Upper lobe of right lung (tissue), 1 donor: ENCODE data around the gene MCCD1. TPM values are rescaled to one million over a fixed set of nuclear protein-coding genes. Genes with fewer than 3 reads are reported as not detected.

Source experiments
- ATAC-seq: fragments of 200-7000 bp; cut with Tn5 transposase; one replicate; pipeline ENCODE4 v1.9.1; 2020; ENCODE audit warnings: mild to moderate bottlenecking, moderate library complexity
- DNase-seq: peaks from one replicate; pipeline ENCODE4 v3.0.0-alpha.2; 2020
- H3K27ac ChIP-seq: fragments of 200-600 bp; one replicate; pipeline ENCODE4 v1.8.0; 2022
- H3K27me3 ChIP-seq: fragments of 200-600 bp; one replicate; pipeline ENCODE4 v1.8.0; 2022; ENCODE audit warnings: mild to moderate bottlenecking
- H3K36me3 ChIP-seq: fragments of 200-600 bp; one replicate; pipeline ENCODE4 v1.8.0; 2022
- H3K4me1 ChIP-seq: fragments of 200-600 bp; one replicate; pipeline ENCODE4 v1.8.0; 2022
- H3K4me3 ChIP-seq: fragments of 200-600 bp; one replicate; pipeline ENCODE4 v1.8.0; 2022; ENCODE audit warnings: mild to moderate bottlenecking
- H3K9me3 ChIP-seq: fragments of 200-600 bp; one replicate; pipeline ENCODE4 v1.8.0; 2022
- CTCF ChIP-seq: fragments of 200-600 bp; IDR thresholded peaks from one replicate; pipeline ENCODE4 v1.8.0; 2022; ENCODE audit warnings: antibody characterized with exemption
- intact Hi-C: fragments of 100-400 bp; cut with DNase I; formaldehyde crosslinking; loops from one replicate; pipeline ENCODE4 v1.11.0; 2022
- total RNA-seq: library from RNA; stranded (reverse); fragmentation: NEBNext Ultra II Directional; extraction: Animal tissue kit (Norgen Biotek cat#: 25700); gene quantifications from one replicate; pipeline ENCODE4 v1.2.1, GENCODE V29; 2021
- donor health status: DM: no; HTN: yes; CAD: no; lungs with severe emphysema.

The MCCD1 gene
- total RNA-seq, 1 donor from 2014 or later: not detected

GRCh38 chr6:31568537-31568961 is 39.8 kb downstream of the MCCD1 start:
- no peak overlapping the region for H3K27ac ChIP-seq
- ATAC-seq (peak; percentile 86), DNase-seq (no peak)
- H3K4me1 ChIP-seq: peaks cover 4% of the 10 kb centered on the region
- H3K36me3 ChIP-seq: no peaks in the 10 kb centered on the region
- no peak overlapping the region for H3K4me3 ChIP-seq
- TF ChIP-seq CTCF: no peak
- intact Hi-C loops: no loop called here
- H3K27me3 ChIP-seq: no peaks in the 10 kb centered on the region
- no peaks in the 10 kb centered on the region for H3K9me3 ChIP-seq

DNA sequence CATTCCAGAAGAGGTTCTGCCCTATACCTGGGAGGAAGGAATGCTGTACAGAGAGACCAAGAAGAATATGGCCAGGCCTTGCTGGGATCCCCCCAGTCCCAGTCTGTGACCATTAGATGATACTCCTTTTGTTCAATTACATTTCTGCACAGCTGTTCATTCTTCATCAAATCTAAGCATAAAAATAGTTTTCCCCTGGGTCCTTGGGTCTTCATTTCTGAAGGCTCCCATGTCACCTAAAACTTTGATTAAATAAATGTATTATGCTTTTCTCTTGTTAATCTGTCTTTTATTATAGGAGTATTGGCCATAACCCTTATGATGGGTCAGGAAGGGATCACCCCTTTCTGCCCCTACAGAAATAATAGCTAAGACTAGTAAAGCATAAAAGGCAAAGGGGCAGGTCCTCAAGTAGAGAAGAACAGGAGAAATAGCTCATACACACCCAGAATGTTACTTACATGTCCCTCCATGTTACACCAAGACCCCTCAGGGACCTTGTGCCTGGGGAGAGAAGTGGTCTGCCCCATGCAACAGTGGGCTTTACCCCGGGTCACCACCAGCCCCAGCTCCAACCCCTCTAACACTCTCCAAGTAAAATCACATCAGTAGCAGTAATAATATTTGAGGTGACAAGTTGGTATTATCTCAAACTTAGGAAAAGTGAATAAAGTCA is 41.2 kb downstream of the MCCD1 start:
- TF ChIP-seq CTCF: no peak
- intact Hi-C loops: no loop called here
- Histone ChIP-seq H3K27me3 (no peaks in the 10 kb centered on the region), H3K9me3 (no peaks in the 10 kb centered on the region), H3K4me1 (peaks cover 4% of the 10 kb centered on the region), H3K36me3 (no peaks in the 10 kb centered on the region), H3K27ac (no peak overlapping the region), H3K4me3 (no peak overlapping the region)
- DNase-seq (no peak), ATAC-seq (no peak)

- Histone ChIP-seq H3K36me3 (no peaks in the 10 kb centered on the region), H3K4me3 (peak within 1 kb of the TSS; percentile 26), H3K27ac (no peak within 1 kb of the TSS), H3K9me3 (no peaks in the 10 kb centered on the region), H3K27me3 (no peaks in the 10 kb centered on the region), H3K4me1 (peaks cover 4% of the 10 kb centered on the region)
- no peak for ATAC-seq
- DNase-seq: no peak
- intact Hi-C loops: no loop called here
- no peak for TF ChIP-seq CTCF
These were observed 43.5 kb downstream of the MCCD1 start, which contains the start of gene LTA for GRCh38 chr6:31572041-31572911. Gene LTA, plus strand, starts transcription at chr6:31572289. Its CDS starts 454 bp downstream, at chr6:31572743.

DNA sequence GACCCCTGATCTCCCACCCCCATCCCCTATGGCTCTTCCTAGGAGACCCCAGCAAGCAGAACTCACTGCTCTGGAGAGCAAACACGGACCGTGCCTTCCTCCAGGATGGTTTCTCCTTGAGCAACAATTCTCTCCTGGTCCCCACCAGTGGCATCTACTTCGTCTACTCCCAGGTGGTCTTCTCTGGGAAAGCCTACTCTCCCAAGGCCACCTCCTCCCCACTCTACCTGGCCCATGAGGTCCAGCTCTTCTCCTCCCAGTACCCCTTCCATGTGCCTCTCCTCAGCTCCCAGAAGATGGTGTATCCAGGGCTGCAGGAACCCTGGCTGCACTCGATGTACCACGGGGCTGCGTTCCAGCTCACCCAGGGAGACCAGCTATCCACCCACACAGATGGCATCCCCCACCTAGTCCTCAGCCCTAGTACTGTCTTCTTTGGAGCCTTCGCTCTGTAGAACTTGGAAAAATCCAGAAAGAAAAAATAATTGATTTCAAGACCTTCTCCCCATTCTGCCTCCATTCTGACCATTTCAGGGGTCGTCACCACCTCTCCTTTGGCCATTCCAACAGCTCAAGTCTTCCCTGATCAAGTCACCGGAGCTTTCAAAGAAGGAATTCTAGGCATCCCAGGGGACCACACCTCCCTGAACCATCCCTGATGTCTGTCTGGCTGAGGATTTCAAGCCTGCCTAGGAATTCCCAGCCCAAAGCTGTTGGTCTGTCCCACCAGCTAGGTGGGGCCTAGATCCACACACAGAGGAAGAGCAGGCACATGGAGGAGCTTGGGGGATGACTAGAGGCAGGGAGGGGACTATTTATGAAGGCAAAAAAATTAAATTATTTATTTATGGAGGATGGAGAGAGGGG is 44.7 kb downstream of the MCCD1 start:
- H3K4me1 ChIP-seq: peaks cover 4% of the 10 kb centered on the region
- no peaks in the 10 kb centered on the region for H3K36me3 ChIP-seq
- DNase-seq (no peak), ATAC-seq (no peak)
- intact Hi-C loops: no loop called here
- H3K9me3 ChIP-seq: no peaks in the 10 kb centered on the region
- H3K4me3 ChIP-seq: no peak overlapping the region
- no peak overlapping the region for H3K27ac ChIP-seq
- no peaks in the 10 kb centered on the region for H3K27me3 ChIP-seq
- TF ChIP-seq CTCF: no peak
